CD4-positive, alpha-beta T cell treated with Interleukin-2 at 100 ng/mL for 4 hours (primary cell): ENCODE measurements around the gene ACAD9.
"Not testable (repeated sequence)": the region's sequence is repeated elsewhere in the genome, so short reads cannot be mapped to it uniquely, and the experiment has no call there.

Source experiments
- DNase-seq: peaks from one replicate; pipeline ENCODE4 v3.0.0-alpha.2; 2020; ENCODE audit warnings: low spot score

The ACAD9 gene

DNA sequence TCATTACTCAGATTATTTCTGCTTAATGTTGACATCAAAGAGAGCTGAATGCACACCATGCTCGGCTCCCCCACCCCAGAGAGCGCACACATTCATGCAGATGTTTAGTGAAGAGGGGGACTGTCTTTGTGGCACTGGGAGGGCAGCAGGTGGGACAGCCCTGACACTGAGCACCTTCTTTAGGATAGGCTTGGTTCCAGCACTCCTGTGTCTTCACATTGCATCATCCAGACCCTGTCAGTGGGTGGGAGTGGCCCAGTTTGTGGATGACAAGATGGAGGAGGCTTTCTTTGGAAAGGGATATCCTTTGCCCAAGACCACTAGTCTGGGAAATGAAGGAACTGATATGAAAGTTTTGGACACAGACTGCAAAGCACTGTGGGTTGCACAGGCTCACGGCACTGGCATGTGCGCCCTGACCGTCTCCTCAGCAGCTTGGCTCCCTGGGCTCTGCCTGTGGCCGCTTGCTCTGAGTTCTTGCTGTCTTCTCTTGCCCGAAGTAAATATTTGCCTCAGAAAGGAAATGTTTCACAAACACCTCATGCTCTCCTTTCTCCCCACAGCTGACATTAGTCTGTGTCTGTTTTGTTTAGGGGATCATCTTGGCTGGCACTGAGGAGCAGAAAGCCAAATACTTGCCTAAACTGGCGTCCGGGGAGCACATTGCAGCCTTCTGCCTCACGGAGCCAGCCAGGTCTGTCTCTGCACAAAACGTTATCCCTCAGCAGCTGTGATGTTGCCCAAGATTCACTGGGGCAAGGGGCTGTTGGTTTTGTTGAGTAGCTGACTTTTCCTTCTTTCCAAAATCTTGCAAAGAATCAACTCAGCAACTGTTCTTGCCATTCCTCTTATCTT lies 16.6 kb downstream of the ACAD9 start:
- no peak for DNase-seq

DNA sequence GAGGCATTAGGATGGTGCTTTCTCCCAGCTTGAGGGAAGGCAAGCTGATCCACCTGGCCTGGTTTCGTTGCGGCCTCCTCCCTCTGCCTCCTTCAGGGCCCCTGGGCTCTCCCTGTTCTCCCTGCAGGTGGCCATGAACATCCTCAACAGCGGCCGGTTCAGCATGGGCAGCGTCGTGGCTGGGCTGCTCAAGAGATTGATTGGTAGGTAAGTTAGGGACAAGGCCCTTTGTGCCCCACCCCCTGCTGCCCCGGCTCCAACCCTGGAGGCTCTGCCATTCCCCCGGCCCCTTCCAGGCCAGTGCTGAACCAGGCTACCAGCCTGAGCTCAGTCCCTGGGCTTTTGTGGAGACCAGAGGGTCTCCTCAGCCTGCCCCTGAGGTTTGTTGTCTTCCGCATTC lies 23.0 kb downstream of the ACAD9 start:
- DNase-seq: no peak

- DNase-seq: no peak
These were observed 24.1 kb downstream of the ACAD9 start for GRCh38 chr3:128903501-128903900.

GRCh38 chr3:128906031-128906803 lies 26.8 kb downstream of the ACAD9 start:
- DNase-seq: no peak

GRCh38 chr3:128906804-128907525 lies 27.5 kb downstream of the ACAD9 start:
- no peak for DNase-seq

- DNase-seq: no peak
These were observed 28.5 kb downstream of the ACAD9 start for GRCh38 chr3:128907706-128908445.

GRCh38 chr3:128908951-128909350 lies 29.5 kb downstream of the ACAD9 start:
- DNase-seq: no peak

DNA sequence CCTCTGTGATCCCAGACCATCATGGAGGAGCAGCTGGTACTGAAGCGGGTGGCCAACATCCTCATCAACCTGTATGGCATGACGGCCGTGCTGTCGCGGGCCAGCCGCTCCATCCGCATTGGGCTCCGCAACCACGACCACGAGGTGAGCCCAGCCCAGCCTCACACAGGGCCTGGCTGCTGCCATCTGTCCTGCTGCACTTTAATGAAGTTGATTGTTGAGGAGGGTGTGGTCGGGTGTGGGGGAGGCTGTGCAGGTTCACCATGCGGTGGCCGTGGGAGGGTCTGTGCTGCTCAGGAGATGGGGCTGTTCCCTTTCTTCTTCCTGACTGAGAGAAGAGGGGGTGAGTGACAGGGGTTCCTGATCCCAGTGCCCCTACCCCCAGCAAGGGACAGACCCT lies 30.6 kb downstream of the ACAD9 start:
- no peak for DNase-seq

GRCh38 chr3:128911911-128912310 lies 32.5 kb downstream of the ACAD9 start:
- no peak for DNase-seq

DNA sequence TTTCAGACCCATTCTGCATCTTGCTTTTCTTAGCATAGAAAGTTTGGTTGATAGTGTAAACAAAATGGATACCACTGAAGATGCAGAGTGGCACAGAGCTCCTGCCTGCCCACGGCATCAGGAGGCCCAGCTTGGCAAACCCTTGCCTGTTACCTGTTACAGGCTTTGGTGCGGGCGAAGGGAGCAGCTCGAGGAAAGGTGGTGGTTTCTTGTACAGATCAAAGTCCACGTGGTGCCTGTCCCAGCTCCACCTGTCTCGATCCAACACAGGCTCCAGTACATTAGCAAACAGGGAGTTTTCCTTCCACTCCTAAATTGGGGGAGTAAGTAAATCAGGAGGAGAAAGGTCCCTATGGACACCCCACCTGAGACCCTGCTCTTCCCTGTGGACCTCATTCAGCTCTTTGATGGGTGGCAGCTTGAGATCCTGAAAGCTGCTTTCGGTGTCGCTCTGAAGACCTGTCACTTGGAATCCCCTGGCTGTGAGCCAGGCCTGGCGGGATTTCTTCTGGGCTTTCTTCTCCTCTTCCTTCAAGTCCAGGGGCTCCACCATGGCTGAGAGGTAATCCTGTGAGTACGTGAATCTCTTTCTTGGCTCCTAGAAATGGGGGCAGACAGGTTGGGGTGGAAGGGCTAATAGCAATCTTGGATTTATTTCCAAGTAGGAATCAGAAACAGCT lies 35.7 kb downstream of the ACAD9 start:
- no peak for DNase-seq

DNA sequence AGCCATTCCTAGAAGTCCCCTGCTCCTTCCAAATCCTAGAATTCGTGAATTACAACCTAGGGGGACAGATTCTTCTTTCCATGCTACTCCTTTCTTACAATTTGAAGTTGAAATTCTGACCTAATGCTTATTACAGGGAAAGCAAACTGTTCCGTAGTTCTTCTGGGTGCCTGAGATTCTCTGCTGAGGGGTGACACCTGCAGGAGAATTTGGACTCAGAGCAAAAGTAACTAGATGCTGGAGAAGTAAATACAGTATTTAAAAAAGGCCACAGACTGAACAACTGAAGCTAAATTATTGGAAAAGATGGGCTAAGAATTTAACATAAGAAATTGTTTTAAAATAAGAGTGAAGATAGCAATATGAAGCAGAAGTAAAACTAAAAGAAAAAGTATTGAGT lies 37.9 kb downstream of the ACAD9 start:
- DNase-seq: no peak

- no peak for DNase-seq
These were observed 40.6 kb downstream of the ACAD9 start for GRCh38 chr3:128919988-128920387.

- DNase-seq: peak; percentile 51
These were observed 43.5 kb downstream of the ACAD9 start for GRCh38 chr3:128922804-128923459.

DNA sequence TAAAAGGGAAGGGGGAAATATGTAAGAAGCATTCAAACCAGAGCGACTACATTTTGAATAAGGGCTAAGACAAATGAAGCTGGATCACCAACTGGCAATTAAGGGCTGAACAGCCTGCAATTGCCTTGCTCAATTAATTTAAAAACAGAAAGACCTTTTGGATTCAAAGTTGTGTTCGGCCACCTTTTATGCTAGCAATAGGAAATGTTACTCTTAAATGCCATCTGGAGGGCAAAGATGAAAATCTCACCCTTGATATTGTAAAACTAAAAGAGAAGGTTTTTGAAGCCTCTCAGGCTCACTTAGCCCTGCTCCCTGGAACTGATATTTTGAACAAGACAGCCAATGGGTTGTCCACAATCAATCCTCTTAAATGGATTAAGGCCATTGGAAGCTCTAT lies 44.2 kb downstream of the ACAD9 start:
- peak; percentile 35 for DNase-seq

DNA sequence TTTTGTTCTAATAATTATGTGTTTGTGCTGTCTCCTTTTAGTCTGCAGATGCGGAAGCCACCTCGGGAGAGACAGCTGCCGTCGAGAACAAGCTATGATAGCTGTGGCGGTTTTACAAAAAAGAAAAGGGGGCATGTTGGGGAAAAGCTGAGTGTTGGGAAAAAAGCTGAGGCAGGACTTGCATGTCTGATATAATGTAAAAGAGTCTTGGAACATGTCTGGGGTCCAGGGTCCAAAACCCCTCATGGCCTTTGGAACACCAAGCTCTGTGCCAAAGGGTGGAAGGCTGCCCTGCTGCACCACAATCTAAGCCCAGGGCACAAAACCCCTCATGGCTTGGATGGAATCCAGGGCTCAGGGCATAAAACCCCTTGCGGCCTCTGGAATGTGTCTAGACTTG lies 44.6 kb downstream of the ACAD9 start:
- not testable (repeated sequence) for DNase-seq

DNA sequence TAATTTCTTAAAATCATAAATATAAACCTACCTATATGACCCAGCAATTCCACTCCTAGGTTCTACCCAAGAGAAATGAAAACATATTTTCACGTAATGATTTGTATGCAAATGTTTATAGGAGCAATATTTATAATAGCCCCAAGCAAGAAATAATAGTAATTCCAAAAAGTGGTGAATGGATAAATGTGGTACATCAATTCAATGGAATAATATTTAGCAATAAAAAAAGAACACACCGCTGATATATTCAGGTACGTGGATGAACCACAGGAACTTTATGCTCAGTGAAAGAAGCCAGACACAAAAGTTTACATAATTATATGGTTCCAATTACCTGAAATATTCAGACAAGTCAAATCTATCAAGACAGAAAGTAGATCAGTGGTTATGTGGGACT lies 49.9 kb downstream of the ACAD9 start:
- no peak for DNase-seq

DNA sequence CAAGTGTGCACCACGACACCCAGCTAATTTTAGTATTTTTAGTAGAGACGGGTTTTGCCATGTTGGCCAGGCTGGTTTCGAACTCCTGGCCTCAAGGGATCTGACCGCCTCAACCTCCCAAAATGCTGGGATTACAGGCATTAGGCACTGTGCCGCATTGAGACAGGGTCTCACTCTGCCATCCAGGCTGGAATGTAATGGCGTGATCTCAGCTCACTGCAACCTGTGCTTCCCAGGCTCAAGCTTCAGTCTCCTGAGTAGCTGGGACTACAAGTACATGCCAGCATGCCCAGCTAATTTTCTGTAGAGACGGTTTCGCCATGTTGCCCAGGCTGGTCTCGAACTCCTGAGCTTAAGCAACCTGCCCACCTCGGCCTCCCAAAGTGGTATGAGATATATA lies 51.6 kb downstream of the ACAD9 start:
- no peak for DNase-seq

DNA sequence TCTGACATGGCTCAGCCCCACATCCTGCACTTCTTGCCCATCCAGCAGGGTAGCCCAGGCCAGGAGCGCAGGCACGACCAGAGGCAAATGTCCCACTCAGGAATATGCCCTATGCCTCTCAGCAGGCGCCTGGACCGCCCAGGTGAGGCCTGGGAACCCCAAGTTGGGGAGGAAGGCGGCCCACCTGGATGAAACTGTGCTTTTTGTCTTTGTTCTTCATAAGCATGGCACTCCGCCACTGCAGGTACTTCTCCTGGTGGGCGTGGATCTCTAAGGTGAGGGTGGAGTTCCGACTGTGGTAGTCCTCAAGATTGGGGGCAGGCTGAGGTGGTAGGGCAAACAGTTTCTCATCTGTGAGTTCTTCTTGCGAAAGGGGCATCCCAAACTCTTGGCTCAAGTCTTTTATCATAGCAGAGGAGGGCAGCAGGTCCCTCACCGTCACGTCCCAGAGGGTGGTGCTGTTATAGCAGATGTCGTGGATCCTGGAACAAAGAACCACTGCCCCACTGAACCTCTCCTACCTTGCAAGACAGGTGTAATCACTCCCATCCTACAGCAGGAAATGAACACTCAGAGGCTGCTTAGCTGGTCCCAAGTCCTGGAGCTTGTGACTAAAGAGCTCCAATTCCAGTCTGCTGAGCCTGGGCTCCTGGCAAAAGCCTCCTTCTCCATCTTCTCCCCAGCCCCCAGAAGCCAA lies 53.2 kb downstream of the ACAD9 start:
- no peak for DNase-seq

GRCh38 chr3:128933213-128933921 lies 53.9 kb downstream of the ACAD9 start:
- no peak for DNase-seq

- DNase-seq: no peak
These were observed 54.5 kb downstream of the ACAD9 start for GRCh38 chr3:128933922-128934253.
